PFSK-1 (cell line): Measurements from ENCODE around the gene IGF1R.

Experiments
- FOXP2 ChIP-seq: optimal IDR thresholded peaks from 2 replicates; pipeline ENCODE3; 2011; ENCODE audit warnings: borderline replicate concordance, control low read depth, inconsistent platforms; ENCODE audit not compliant: insufficient read depth; ENCODE audit errors: extremely low read length, extremely low read depth
- POLR2AphosphoS5 ChIP-seq: IDR thresholded peaks from 2 replicates; pipeline ENCODE4 v1.6.1; 2012; ENCODE audit warnings: low read depth, mild to moderate bottlenecking, control low read depth, low read length, moderate library complexity
- SIN3A ChIP-seq: IDR thresholded peaks from 2 replicates; pipeline ENCODE4 v1.6.1; 2012; ENCODE audit warnings: mild to moderate bottlenecking, low read length, moderate library complexity, borderline replicate concordance; ENCODE audit not compliant: insufficient read depth
- TAF1 ChIP-seq: IDR thresholded peaks from 2 replicates; pipeline ENCODE4 v1.6.1; 2012; ENCODE audit warnings: low read length, control low read depth, borderline replicate concordance; ENCODE audit not compliant: insufficient read depth
- TF ChIP-seq, protein P1 (sequence below), 2 experiments: IDR thresholded peaks; 2 replicates each; pipeline versions ENCODE4 v1.6.1 to v1.8.0; 2011 to 2012; ENCODE audit warnings: low read depth in 2 of 2, low read length in 2 of 2, control low read depth in 1 of 2, inconsistent platforms in 1 of 2, mild to moderate bottlenecking in 1 of 2, moderate library complexity in 1 of 2; ENCODE audit not compliant: insufficient read depth in 1 of 2

The IGF1R gene

DNA sequence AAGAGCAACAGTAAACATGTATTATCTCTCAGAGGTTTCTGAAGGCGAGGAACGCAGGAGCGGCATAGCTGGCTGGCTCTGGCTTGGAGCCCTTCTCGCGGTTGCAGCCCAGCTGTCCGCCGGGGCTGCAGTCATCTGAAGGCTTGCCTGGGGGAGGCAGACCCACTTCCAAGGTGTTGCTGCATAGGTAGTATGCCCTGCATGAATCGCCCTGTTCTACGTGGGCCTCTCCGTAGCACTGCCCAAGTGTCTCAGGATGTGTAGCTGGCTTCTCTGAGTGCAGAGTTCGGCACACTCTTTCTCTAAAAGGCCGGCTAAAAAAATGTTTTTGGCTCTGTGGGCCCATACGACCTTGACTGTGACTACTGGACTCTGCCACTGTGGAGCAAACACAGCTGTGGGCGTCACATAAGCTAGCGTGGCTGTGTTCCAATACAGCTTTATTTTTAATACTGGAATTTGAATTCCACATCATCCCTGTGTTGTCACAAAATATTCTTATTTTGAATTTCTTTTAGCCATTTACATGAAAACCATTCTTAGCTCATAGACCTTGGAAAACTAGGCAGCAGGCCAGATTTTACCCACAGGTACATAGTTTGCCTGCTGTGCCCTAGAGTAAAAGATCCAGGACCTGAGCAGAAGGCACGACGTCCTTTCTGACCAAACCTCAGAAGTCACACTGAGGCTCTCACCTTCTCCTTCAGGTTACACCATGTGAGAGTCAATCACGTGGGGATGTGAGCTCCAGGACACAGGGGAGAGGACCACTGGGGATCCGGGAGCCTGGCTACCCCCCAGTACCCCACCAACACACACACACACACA lies 303.4 kb downstream of the IGF1R start:
- no peak for TF ChIP-seq POLR2AphosphoS5
- TF ChIP-seq, protein P1, sequence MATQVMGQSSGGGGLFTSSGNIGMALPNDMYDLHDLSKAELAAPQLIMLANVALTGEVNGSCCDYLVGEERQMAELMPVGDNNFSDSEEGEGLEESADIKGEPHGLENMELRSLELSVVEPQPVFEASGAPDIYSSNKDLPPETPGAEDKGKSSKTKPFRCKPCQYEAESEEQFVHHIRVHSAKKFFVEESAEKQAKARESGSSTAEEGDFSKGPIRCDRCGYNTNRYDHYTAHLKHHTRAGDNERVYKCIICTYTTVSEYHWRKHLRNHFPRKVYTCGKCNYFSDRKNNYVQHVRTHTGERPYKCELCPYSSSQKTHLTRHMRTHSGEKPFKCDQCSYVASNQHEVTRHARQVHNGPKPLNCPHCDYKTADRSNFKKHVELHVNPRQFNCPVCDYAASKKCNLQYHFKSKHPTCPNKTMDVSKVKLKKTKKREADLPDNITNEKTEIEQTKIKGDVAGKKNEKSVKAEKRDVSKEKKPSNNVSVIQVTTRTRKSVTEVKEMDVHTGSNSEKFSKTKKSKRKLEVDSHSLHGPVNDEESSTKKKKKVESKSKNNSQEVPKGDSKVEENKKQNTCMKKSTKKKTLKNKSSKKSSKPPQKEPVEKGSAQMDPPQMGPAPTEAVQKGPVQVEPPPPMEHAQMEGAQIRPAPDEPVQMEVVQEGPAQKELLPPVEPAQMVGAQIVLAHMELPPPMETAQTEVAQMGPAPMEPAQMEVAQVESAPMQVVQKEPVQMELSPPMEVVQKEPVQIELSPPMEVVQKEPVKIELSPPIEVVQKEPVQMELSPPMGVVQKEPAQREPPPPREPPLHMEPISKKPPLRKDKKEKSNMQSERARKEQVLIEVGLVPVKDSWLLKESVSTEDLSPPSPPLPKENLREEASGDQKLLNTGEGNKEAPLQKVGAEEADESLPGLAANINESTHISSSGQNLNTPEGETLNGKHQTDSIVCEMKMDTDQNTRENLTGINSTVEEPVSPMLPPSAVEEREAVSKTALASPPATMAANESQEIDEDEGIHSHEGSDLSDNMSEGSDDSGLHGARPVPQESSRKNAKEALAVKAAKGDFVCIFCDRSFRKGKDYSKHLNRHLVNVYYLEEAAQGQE (IDR thresholded peaks at IDR 0.05; ENCODE audit: insufficient read depth in 1 of 2, low read depth in 2 of 2, low read length in 2 of 2) = no peak
- no peak for TF ChIP-seq FOXP2

- TF ChIP-seq, protein P1 (IDR thresholded peaks at IDR 0.05; ENCODE audit: insufficient read depth in 1 of 2, low read depth in 2 of 2, low read length in 2 of 2) = no peak
- TF ChIP-seq SIN3A (no peak), TAF1 (no peak), POLR2AphosphoS5 (no peak), FOXP2 (no peak)
These were observed 304.1 kb downstream of the IGF1R start for GRCh38 chr15:98952381-98952803.

- TF ChIP-seq, protein P1 (IDR thresholded peaks at IDR 0.05; ENCODE audit: insufficient read depth in 1 of 2, low read depth in 2 of 2, low read length in 2 of 2) = no peak
- TF ChIP-seq SIN3A (no peak), TAF1 (no peak), POLR2AphosphoS5 (no peak), FOXP2 (no peak)
These were observed 304.9 kb downstream of the IGF1R start for GRCh38 chr15:98953000-98953787.

- TF ChIP-seq TAF1 = no peak
- no peak for TF ChIP-seq SIN3A
- no peak for TF ChIP-seq FOXP2
- TF ChIP-seq, protein P1 (IDR thresholded peaks at IDR 0.05; ENCODE audit: insufficient read depth in 1 of 2, low read depth in 2 of 2, low read length in 2 of 2) = no peak
- no peak for TF ChIP-seq POLR2AphosphoS5
These were observed 305.6 kb downstream of the IGF1R start for GRCh38 chr15:98953968-98954367.
